ENCODE results near the gene FNDC1.

Gene FNDC1

DNA sequence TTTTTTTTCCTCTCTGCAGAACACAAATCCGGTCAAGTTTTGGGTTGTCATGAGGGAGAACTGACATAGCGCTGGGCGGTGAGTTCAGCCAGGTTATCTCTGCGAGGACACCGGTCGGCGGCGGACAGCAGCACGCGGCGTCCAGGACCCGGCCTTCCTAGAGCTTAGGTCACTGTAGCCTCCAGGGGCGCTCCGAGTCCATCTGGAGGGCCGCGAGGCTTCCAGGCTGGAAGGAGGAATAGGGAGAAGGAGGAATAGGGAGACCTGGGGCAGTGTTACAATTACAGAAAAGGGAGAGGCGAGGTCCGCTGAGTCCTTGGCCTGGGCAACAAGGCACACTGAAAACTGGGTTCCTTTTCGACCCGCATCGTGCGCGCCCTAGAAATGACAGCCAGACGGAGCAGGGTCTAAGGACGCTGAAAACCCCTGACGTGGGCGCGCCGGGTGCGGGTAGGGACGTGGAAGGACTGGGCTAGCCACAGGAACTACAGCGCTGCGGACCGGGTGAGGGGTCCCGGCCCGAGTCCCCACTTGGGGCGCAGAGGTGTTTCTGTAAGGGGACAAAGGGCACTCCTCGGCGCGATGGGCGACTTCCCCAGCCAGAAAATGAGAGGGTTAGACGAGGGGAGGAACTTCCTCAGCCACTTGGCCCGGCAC is 536 bp upstream of the FNDC1 start:
- no peak for DNase-seq (ENCODE audit: low spot score)
- TF ChIP-seq, protein P1, sequence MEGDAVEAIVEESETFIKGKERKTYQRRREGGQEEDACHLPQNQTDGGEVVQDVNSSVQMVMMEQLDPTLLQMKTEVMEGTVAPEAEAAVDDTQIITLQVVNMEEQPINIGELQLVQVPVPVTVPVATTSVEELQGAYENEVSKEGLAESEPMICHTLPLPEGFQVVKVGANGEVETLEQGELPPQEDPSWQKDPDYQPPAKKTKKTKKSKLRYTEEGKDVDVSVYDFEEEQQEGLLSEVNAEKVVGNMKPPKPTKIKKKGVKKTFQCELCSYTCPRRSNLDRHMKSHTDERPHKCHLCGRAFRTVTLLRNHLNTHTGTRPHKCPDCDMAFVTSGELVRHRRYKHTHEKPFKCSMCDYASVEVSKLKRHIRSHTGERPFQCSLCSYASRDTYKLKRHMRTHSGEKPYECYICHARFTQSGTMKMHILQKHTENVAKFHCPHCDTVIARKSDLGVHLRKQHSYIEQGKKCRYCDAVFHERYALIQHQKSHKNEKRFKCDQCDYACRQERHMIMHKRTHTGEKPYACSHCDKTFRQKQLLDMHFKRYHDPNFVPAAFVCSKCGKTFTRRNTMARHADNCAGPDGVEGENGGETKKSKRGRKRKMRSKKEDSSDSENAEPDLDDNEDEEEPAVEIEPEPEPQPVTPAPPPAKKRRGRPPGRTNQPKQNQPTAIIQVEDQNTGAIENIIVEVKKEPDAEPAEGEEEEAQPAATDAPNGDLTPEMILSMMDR (IDR thresholded peaks at IDR 0.05; ENCODE audit: borderline replicate concordance, control extremely low read depth, extremely low read depth, insufficient read depth, missing control alignments), result no peak
- in situ Hi-C loops (cut with MboI; ENCODE audit: low sequenced_read_pairs, unreplicated experiment), result no loop called here

GRCh38 chr6:159169557-159170332 is 545 bp downstream of the FNDC1 start:
- in situ Hi-C loops (cut with MboI; ENCODE audit: low sequenced_read_pairs, unreplicated experiment), result no loop called here
- peak; percentile 58 for DNase-seq (ENCODE audit: low spot score)
- TF ChIP-seq, protein P1 (IDR thresholded peaks at IDR 0.05; ENCODE audit: borderline replicate concordance, control extremely low read depth, extremely low read depth, insufficient read depth, missing control alignments), result no peak

GRCh38 chr6:159170333-159170672 is 1.1 kb downstream of the FNDC1 start:
- in situ Hi-C loops (cut with MboI; ENCODE audit: low sequenced_read_pairs, unreplicated experiment), result no loop called here
- DNase-seq (ENCODE audit: low spot score), result no peak
- TF ChIP-seq, protein P1 (IDR thresholded peaks at IDR 0.05; ENCODE audit: borderline replicate concordance, control extremely low read depth, extremely low read depth, insufficient read depth, missing control alignments), result no peak

DNA sequence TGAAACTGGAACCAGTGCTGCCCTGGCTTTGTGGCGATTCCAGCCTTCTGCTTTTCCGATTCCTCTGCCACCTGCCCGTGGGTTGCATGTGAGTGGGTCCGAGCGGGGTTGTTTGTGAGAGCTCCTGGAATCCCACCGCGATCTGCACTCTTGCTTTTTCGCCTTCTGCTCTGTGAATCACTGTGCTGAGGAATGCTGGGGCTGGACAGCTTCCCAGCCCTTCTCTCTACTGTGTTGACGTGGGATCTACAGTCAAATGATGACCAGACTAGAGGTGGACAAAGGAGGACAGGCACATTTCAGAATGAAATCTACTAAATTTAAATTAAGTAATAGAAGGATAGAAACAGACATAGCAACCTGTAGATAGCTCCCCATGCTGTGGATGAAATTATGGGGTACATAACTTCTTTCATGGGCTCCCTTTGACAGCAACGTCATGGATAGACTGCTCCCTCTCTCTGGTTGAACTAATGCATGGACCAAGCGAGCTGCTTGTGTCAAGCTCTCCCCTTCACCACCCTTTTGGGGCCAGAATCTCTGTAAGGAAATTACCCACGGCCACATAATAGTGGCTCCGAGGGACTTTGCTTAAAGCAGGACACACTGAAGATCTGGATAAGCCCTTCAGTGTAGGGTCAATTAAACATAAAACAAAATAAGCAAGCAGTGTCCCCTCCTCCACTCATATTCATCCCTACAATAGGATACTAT is 2.0 kb downstream of the FNDC1 start:
- in situ Hi-C loops (cut with MboI; ENCODE audit: low sequenced_read_pairs, unreplicated experiment), result no loop called here
- no peak for DNase-seq (ENCODE audit: low spot score)
- TF ChIP-seq, protein P1 (IDR thresholded peaks at IDR 0.05; ENCODE audit: borderline replicate concordance, control extremely low read depth, extremely low read depth, insufficient read depth, missing control alignments), result no peak

DNA sequence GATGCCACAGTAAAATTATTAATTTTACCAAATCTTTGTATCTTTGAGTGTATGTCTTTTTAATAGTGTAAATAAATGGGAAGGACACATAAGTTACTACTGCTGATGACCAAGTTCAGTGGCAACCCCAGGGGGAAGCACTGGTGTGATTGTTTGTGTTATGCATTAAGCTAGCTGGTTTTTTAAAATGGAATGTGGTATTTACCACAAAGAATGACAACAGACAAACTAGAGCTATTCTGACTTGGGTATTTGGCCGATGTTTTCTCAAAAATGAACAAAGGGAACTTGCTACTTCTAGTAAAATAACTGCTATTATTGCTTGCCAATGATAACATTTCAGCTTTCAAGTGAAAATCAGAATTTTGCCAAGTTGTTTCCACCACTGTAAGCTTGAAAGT is 2.9 kb downstream of the FNDC1 start:
- in situ Hi-C loops (cut with MboI; ENCODE audit: low sequenced_read_pairs, unreplicated experiment), result no loop called here
- TF ChIP-seq, protein P1 (IDR thresholded peaks at IDR 0.05; ENCODE audit: borderline replicate concordance, control extremely low read depth, extremely low read depth, insufficient read depth, missing control alignments), result no peak
- DNase-seq (ENCODE audit: low spot score), result no peak

DNA sequence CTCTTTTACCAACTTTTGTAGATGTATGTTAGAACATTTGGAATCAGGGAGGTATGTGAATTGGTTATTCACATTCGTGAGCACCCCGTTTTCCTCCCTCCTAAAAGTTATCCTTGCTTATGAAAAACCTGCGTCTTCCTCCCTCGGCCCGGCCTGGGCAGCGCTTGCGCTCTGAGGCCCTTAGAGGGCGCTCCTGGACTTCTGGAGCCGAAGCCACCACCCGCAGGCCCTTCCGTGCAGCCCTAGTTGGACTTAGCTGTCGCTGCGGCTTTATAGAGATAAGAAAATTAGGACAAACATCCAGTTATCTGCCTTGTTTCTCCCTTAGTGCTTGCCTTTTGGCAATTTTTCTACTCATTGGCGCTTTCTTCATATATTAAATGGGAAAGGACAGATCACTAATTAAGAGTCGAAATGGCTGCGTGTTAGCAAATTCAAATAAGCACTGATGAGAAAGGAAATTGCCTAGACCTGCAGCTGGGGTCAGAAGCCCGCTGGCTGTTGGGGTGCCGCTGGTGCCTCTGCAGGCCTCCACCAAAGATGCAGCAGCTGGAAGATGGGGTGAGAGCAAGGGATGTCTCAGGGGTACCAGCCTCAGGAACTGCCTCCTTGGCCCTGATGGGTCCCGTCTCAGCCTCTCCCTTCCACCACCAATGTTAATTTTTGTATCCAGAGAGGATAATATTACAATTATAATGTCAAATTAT is 5.2 kb downstream of the FNDC1 start:
- TF ChIP-seq, protein P1 (IDR thresholded peaks at IDR 0.05; ENCODE audit: borderline replicate concordance, control extremely low read depth, extremely low read depth, insufficient read depth, missing control alignments), result peak; percentile 96
- in situ Hi-C loops (cut with MboI; ENCODE audit: low sequenced_read_pairs, unreplicated experiment), result no loop called here
- peak; percentile 79 for DNase-seq (ENCODE audit: low spot score)

Data from GM13976 (cell line).